LNCAP (cell line): ENCODE results near the gene ELMOD3.

Experiments used
- CTCF ChIP-seq: fragments of 450-650 bp; IDR thresholded peaks from 2 replicates; pipeline ENCODE4 v1.5.1; 2017; ENCODE audit warnings: mild to moderate bottlenecking

The ELMOD3 gene

DNA sequence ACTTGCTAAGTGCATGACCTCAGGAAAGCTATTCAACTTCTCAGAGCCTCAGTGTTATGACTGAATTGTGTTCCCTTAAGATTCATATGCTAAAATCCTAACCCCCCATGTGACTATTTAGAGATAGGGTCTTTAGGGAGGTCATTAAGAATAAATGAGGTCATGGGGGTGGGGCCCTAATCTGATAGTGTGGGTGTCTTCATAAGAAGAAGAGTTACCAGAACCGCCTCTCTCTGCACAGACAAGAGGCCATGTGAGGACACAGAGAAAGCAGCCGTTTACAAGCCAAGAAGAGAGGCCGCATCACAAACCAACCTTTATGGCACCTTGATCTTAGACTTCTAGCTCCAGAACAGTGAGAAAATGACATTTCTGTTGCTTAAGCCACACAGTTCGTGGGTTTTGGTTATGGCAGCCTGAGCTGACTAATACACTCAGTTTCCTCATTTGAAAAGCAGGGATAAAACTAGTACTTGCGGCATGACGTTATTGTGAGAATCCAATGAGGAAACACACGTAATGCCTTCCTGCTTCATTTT is 73.8 kb downstream of the ELMOD3 start:
- no peak for TF ChIP-seq CTCF

DNA sequence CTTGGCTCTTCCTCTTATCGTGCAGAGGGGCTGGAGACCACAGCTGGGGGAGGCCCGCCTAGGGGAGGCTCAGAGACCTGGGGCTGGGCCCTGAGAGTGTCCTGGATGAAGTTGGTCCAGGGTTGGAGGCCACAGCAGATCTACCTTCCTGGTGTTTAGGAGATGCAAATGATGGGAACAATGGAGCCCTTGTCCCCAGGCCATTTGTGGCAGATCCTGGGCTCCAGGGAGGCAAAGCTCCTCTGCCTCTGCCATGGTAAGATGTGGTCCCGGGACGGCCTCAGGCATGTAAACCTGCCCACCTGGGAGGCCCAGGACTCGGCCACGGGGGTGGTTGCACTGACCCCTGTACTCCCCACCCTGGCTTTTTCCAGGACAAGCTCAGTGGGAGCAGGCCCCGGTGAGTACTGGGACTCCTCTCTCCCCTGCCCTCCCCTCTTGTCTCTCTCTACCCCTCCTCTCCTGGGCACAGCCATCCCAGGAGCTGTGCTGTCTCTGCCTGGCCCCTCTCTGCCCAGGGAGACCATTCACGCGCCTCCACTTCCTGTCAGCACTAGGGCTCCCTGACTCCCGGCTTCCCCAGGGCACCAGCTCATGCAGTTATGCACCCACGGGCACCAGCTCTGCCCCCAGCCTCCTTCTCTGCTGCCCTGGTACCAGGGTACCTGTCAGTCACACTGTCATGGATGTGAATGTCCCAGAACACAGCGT is 74.8 kb downstream of the ELMOD3 start:
- TF ChIP-seq CTCF: no peak

- TF ChIP-seq CTCF: no peak
These were observed 75.3 kb downstream of the ELMOD3 start for GRCh38 chr2:85429924-85430289.

DNA sequence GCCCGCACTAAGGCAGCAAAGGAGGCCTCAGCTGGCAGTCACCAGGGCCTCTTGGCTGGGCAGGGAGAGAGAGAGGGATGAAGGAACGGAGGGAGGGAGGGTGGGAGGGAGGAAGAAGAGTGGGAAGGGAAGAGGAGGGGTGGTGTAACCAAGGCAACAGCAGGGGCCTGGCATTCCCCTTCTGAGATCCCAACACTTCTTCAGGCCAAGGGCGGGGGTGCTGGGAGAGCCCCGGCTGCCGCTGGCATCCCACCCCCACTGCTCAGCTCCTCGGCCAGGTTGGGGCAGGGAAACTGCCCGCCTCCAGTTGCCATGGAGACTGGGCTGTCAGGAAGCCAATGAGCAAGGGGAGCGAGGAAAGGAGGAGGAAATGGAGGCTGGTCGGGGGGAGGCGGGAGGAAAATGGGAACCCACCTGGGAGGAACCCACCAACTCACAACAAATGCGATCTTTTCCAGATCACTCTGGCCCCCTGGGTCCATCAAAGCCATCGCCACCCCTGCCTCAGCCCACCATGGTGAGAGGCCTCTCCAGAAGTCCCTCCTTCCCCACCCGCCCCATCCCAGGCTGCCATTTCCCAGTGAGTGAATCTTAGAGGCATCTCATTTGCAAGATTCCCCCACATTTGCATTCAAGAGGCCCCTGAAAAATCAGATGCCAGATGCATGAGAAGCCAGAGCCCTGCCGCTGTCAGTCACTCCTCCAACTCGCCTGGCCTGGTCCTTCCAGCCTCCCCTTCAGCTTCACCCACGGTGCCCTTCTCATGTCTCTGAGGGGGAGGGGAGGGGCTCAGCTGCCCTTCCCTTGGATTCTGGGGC is 76.4 kb downstream of the ELMOD3 start:
- no peak for TF ChIP-seq CTCF

DNA sequence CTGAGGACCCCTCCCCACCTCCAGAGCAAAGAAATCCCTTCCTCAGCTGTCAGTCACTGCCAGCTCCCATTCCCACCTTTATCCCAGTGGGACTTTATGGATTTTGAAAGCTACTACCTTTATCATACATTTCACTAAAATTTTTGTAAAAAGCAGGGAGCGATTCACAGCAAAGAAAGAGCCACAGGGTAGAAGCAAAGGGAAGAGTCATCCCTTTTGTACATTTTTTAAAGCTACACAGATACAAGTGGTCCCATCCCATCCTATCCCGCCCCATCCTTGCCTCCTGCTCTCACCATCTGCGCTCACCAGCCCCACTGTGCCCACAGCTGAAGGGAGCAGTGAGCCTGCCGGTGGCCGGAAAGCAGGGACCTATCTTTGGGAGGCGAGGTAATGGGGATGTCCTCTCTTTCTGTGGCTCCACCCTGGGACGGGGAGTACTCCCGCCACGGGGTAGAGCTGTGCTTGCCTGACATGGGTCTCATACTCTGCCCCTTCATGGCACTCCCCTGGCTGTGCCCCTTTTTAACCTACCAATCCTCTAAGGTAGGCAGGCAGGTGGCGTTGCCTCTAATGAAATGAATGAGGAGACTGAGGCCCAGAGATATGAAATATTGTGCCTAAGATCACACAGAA is 77.1 kb downstream of the ELMOD3 start:
- no peak for TF ChIP-seq CTCF

DNA sequence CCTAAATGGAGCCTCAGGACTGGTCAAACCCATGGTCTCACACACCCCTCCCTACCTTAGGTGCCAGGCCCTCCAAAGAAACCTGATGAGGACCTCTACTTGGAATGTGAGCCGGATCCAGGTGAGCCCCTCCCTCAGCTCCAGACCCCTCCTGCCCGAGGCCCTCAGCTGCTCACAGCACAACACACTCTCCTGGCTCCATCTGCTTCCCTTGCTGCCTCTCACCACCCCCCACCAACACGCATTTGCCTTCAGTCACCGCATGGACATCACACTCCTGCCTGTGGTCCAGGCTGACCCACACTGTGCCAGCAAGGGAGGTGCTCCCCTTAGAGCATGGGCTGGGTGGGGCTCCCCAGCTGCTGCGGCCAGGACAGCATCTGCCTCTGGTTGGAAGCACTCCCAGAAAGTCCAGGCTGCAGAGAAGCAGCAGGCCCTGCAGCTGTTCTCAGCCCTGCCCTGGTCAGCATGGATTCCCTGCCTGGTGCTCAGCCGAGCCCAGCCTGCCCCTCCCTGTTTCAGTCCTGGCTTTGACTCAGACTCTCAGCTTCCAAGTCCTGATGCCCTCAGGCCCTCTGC is 79.0 kb downstream of the ELMOD3 start:
- no peak for TF ChIP-seq CTCF

GRCh38 chr2:85434696-85435095 is 80.1 kb downstream of the ELMOD3 start:
- TF ChIP-seq CTCF: no peak
